D341Med (cell line): ENCODE data around the gene HOXB6.

ENCODE experiments used
- DNase-seq: peaks from one replicate; pipeline ENCODE4 v3.0.0; 2012; ENCODE audit warnings: low spot score

Gene HOXB6

DNA sequence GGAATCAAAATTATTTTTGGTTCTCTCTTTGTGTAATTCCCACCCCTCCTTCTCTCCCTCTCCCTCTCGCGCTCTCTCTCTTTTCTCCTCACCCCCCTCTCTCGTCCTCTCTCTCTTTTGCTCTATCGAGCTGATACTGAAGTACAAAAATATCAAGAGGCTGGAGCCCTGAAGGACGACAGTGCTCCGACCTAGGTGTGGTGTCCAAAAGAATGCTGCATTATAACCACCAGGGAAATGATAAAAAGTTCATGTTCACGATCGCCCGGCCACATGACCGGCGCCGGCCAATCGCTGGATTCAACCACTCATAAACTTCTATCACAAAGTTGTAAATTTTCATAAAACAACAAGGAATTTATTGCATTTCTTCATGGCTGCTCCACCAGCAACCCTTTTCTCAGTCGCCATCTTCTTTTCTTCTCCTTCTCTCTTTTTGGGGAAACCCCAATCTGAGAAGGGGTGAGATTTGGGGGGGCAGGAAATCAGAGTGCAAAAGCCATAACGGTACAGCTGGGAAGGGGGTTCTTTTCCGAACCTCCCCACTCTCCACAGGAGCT is at the start of gene HOXB6:
Gene HOXB6 (minus strand): TSS at position 217 of the 560 bp plus-strand sequence. CDS start 6,836 bp downstream, outside the sequence.
- DNase-seq, result no peak

DNA sequence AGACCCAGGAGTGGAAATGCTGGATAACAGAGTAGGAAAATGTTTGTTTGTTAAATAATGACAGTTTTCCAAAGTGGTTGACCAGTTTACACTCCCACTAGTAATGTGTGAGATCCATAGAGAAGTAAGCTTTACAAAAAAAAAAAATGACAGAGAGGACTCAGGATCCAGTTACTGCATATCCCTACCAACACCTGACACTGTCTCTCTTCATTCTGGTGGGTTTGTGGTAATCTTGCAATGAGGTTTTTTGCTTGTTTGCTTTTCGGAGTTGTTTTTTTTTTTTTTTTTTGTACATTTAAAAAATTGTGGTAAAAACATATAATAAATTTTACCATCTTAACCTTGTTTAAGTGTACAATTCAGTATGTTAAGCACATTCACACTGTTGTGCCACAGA is 45.0 kb upstream of the HOXB6 start:
- no peak for DNase-seq

DNA sequence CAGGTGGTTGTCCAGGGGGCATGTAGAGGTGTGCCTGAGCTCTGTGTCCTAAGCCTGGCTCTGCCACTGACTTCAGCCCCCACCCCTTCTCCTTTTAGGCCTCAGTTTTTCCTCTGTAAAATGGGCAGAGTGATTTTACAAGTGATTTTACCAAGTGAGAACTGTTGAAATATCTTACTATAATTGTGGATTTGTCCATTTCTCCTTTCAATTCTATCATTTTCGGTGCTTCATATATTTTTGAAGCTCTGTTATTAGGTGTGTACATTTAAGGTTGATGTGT is 43.1 kb upstream of the HOXB6 start:
- no peak for DNase-seq

DNA sequence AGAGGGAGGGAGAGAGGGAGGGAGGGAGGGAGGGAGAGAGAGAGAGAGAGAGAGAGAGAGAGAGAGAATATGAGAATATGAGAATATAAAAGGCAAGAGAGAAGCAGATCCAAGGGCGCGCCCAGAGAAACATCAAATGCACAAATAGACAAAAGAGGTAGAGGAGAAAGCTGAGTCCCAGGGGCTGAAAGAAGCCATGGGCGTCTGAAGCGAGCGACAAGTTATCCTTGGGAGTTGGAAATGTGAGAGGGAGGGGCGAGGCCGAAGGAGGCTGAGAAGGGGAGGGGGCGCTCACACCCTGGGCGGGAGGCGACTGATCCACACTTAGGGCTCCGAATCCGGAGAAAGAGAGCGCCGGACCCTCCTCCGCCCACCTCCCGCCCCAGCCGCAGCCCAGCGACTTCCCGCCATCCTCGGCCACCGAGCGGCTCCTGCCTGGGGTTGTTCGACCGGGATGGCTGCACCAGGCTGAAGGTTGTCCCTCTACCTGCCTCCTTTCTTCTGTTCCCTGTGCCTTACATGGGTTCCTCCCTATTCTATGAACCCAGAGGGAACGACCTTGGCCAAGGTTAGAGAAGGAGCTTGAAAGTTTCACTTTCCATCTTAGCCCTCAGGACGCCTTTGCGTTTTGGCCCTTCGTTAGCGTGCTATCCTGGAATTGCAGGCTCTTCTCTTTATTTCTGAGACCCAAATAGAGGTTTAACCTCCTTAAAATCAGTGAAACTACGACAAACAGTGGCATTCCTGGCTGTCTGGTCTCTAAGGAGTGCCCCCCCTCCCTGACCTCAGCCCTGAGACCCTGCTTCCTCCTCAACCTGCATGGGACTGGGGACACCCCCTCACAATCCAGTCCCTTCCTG is 42.5 kb upstream of the HOXB6 start:
- peak; percentile 63 for DNase-seq

DNA sequence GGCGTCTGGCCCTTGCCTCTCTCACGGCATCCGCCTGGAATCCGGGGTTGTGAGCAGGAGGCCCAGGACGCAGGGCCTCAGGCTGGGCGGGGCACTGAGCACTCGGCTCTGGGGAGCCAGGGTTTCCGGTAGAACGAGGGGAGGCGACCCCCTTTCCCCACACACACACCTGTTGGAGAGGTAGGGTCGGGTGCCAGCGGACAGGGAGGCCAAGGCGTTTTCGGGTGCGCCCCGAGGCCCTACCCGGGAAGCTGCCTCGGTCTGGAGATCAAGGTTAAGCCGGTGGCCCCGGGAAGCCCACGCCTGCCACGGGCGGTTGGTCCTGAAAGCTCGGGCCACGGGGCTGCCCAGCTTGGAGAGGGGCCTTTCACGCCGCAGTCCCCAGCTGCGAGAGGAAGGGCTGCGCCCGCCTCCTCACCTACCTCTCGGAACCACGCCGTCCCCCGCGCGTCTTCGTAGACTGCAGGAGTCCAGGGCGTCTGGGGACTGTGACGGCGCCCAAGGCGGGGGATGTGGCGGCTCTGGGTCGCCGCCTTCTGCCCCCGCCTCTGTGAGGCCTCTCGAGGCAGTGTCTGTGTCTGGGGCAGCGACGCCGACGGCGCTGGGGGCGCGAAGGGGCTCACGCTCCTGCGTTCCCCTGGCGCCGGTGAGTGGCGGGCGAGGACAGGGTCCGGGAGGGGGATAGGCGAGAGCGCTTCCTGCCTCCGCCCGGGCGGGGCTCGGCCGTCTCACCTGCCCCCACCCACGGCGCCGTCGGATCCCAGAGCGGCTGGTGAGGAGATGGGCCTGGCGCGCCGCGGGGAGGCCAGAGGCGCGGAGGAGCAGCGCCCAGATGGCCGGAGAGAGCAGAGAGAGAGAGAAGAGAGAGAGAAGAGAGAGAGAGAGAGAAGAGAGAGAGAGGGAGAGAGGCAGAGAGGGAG is 41.7 kb upstream of the HOXB6 start:
- peak; percentile 53 for DNase-seq

DNA sequence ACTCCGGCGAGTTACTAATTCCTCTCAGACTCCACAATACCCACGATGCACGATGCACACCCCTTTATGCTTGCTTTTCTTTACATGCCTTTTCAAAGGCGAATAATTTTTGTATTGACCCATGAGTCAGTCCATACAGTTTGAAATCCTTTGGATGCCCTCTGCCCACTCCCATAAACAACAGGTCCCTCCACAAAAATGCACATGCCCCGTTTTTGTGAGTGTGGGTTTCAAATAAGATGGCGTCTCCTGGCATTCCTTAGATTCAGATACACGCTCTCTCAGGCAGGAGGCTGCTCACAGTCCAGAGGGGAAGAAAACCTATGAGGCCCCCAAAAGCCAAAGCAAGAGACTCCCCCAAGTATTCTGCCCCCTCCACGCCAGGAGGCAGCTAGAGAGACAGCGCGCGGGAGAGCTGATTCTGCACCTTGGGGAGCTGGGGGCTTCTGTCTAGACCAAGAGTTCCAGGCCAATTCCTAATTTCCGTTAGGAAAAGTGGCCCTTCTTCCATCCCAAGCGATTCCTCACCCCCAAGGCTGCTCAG is 40.9 kb upstream of the HOXB6 start:
- DNase-seq, result peak; percentile 46

DNA sequence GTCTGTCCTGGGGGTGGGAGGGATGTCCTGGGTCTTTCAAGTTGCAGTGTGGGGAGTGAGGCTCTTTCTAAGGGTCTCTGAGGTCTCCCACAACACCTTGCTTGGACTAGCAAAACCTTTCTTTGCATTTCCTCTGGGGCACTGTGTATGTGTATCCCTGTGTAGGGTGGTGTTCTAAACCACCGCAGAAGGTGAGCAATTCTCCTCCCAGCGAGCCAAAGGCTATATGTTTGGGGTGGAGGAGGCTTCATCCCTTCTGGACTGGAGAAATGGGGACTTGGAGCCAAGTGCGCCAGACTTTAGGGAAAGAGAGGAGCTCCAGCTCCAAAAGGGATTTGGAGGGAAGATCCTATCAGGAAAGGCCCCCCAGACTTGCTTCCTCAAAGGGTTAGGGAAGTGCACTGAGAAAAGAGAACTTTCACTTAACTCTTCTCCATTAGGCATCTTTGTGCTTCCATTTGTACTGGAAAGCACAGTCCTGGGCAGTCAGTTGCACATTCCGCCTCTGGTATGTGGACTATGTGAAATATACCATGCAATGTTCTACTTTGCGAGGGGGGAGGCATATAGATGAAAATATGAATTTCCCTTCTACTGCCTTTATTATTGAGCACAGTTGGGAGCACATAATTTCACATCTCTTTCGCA is 40.2 kb upstream of the HOXB6 start:
- peak; percentile 31 for DNase-seq

DNA sequence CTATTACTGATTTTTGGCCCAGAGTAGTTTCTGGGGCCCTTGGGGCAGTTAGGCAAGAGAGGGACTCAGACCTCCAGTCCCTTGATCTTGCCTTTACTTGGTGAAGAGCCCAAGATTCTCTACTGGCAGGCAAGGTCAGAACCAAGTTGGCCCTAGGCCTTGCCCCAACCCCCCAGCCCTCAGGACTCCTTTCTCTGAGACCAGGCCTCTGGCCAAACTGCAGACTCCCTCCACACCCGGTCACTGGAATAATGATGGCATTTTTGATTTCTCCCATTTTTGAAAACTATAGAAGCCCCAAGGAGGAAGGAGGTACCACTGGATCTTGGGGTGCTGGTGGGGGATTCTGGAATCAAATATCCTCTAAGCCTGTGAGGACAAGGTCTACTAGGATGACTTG is 39.4 kb upstream of the HOXB6 start:
- DNase-seq, result no peak

DNA sequence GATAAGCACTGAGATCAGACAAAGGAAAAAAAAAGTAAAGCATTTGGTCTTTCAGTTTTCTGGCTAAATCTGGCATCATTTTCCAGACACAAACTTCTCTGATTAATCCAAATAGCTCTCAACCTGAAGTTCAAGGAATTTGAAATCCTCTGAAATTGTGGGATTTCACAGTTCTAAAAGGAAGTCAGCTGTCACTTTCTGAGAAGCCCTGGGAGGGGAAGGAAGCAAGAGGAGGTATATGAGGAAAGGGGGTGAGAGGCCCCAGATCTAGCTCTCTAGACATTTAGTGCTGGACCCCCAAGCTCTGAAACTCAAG is 38.9 kb upstream of the HOXB6 start:
- no peak for DNase-seq

DNA sequence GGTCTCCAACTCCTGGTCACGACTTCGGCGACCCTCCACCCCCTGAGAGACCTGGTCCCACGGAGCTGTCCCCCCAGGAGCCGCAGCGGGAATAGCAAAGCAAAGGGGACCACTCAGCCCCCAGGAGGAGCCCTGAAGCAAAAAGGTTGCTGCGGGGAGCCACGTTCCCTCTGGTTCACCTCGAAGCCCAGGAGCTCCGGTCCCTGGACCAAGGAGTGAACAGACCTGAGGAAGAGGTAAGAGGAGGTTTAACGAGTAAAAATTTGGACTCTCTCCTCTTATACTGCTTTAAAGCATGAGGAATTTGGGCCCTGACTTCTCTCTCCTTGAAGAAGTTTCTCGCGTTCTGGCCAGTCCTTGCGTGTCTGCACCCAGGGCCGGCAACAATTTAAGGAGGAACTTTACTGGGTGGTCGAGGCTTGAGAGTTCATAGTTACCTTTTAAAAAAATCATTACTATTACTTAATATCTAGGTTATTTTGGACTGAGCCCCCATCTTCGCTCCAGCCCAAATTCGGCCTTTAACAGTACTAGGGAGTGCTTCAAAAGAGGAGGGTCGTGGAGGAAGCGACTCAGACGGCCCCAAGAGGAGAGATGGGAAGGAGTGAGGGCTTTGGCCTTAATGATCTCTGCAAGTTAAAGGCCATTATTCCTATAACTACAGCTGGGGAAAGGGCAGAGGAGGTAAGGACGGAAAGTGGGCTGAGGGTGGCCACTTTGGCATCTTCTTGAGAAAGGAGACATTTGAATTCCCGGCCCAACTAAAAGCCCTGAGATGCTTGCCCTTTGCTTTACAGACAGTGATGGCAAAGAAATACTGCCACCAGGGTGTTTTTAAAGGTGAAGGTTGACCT is 38.3 kb upstream of the HOXB6 start:
- DNase-seq, result peak; percentile 29

DNA sequence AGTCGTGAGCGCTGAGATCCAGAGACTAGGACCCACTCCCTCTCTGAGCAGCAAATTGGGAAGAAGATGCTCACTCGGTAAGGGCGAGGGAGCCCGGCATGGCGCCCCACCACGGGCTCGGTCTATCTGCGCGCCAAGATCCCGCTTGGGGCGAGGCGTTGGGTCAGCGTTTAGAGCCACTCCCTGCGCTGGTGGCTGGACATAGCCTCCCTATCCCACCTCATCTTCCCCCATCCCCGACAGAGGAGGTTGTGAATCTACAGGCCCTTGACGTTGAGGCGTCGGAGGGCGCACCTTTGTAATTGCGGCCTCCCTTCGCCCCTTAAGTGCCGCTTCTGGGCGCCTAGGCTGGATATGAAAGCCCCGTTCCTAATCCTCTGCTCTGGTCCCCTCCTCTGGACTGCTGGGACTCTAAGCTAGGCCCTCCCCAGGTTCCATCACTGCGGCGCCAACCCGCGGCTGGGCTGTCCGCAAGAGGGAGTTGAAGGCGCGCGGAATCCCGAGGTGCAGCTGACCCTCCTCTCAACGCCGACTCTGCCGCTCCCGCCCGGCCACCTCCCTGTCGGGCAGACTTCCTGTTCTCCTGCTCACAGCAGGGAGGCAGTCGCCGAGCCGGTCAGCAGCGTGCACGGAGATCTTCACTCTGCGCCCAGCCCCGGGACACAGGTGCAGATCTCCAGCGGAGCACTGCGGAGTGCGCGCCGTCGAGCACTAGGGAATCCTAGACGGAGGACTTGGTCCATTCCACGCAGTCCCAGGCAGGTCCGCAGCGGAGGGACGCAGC is 37.5 kb upstream of the HOXB6 start:
- peak; percentile 53 for DNase-seq

DNA sequence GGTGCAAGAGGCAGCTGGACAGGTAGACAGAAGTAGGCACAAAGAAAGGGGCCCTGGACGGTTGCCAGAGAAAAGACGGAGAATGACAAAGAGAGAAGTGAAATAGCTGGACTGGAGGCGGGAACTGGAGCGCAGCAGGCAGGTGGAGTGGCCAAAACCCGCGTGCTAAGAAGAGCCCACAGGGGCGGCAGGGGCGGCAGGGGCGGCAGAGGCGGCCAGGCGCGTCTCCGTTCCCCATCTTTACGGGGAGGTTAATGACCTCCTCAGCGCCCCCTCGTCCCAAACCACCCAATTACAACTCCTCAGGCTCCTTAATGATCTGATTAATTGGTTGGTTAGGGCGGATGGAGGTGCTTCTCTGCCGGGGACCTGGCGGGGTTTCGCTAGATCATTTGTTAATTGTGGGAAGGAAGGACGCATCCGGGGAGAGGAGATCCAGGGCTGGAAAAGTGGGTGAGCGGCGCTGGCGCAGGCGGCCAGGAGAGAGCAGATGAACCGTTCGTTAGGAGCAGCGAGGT is 36.8 kb upstream of the HOXB6 start:
- DNase-seq, result peak; percentile 42

DNA sequence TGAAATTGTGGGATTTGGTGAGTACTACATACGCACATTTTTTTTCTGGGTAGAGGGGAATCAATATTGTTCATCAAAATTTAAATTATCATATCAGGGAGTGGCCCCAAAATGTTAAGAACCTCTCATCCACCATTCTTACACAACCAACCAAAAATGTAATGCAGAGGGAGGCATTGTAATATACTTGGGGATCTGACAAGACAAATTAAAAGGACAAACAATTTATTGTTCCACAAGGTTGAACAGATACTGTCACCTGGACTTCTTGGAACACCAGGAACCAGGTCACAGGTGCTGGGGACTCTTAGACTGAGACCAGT is 36.0 kb upstream of the HOXB6 start:
- no peak for DNase-seq

DNA sequence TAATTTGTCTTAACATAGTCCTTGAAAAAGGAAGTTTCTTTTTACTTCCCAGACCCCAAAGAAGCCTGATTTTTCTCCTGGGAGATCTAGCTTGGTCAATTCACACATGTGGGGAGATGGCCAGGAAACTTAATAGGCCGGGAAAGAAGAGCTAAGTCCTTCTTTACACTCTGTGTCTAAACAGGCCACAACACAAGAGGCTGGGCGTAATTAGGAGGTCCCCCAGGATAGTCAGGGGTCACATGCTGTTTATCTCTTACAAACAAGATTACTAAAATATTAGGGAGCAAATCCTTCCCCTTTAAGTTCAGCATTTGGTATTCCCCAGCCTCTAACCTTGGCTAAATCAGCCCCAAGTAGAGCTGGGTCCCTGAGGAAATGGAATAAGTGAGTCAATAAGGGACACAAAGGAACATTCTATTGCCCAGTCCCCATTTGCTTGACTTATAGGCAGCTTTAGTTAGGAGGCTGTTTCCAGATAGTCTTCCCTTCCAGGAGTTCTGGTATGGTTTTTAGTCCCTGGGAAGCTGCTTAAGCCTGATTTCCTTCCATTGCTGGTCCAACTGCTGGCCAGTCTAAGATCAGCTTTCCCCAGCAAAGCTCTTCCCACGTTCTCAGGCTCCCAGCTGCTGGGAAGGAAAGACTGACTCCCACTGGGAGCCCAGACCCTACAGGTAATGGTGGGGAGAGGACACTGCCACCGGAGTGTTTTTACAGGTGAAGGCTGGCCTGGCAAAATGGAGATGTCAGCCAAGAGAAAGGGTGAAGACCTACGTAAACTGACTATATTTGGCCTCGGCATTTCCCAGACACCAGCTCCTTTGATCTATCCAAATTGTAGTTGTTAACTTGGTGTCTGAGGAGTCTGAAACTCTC is 35.4 kb upstream of the HOXB6 start:
- no peak for DNase-seq

DNA sequence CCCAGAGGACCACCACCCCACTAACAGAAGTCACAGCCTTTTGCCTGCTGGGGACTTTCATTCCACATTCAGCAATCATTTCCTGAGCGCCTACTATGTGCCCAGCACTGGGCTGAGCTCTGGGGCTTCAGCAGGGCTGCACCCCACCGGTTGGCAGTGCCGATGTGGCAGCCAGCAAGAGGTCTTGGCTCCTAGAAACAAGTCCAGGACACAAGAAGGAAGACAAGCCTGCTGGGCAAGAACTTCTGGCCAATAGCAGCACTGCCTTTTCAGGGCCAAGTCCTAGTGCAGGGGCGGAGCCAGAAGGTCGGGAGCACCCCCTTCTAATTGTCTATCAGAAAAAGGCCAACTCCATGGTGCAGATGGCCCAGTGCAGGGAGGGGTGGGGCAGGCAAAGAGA is 34.4 kb upstream of the HOXB6 start:
- no peak for DNase-seq

DNA sequence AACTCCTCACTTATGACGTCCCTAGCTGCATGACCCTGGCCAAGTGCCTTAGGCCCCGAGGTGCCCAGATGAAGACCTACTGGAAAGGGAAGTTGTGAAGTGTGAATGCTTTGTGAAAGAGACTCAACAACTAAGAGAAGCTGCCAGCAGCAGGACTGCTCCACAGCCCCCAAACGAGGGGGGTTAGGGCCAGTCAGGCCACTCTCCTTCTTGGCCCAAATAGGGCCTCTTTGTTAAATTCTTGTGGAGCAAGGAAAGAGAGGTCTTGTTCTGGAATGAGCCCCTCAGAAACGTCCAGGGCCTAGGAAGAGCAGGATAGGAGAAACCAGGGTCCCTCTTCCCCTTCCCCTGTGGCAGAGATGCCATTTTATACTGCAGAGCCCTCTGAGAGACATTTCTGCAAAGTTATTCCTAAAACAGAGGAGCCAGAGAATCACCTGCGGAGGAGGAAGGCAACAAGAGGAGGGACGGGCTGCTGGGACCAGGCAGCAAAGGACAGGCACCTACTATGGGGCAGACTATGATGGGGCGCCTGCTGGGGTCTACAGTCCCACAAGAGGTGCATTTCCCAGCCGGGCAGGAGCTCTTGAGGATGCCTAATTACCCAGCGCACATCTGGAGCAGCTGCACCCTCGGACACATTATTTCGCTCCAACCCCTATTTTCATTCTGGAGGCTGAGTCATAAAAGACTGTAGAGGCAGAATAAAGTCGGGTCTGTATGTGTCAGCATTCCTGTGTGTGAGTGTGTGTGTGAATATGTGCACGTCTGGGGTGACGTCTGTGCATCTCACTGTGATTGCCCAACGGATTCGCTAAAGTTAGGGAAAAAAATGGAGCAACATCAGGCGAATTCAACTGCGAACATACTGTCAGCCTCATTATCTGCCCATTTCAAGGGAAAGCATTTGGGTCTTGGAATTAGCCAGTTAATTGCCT is 32.8 kb upstream of the HOXB6 start:
- no peak for DNase-seq

DNA sequence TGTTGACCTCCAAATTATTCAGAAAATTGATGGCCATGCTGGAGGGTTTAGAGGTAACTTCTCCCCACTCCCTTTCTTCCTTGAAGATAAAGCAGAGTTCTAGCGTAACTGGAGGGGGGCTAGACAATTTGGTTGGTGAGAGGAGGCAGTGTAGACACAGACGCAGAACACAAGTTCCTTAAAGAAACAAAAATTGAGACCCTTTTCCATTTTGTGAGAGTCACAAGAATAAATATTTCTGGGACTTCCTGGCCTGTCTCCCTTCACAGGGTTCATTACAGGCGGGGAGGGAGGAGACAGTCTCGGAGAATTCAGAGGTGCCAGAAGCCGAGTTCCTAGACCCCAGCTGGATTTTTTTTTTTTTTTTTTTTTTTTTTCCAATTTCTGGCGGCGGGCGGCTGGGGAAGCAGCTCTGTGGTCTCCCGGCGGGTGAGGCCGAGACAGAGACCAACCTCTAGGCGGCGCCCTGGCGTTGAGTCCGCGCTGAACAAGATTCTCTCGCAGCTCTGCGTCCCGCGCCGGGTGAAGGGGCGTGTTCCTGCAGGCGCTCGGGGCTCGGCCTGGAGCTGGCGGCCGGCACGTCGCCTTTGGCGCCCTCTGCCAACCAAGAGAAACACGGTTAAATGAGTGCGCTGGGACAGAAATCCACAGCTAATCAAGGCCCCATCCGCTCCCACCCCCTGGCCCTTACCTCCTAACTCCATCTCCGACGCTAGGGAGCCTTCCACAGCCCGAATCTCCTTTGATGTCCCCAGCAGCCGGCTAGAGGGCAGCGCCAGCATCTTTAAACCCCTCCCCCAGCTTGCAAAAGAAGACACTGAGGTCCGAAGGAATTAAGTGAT is 31.6 kb upstream of the HOXB6 start:
- peak; percentile 88 for DNase-seq
